ENCODE measurements around the gene PLEKHG4. TPM values are rescaled to one million over a fixed set of nuclear protein-coding genes. Genes with fewer than 3 reads are reported as not detected.

The PLEKHG4 gene
- total RNA-seq, 1 experiment from 2014 or later = 38.5 TPM

- TF ChIP-seq CTCF (IDR thresholded peaks at IDR 0.05 in 2 of 3, conservative IDR thresholded peaks at IDR 0.05 in 1 of 3; ENCODE audit: borderline replicate concordance in 1 of 3, insufficient read depth in 1 of 3, low read depth in 2 of 3, low read length in 2 of 3) (peak in 1 of 3 experiments; percentile 15; a peak in 1 of 6 replicates), SRF (IDR thresholded peaks at IDR 0.05; ENCODE audit: low read depth) (no peak)
- ATAC-seq (no peak), DNase-seq (ENCODE audit: low read depth, low spot score) (no peak)
- intact Hi-C loops (cut with micrococcal nuclease) = no loop called here
- Histone ChIP-seq H3K27ac (ENCODE audit: low read depth, low read length) (no peak overlapping the region), H3K36me3 (ENCODE audit: control insufficient read depth in 1 of 2, insufficient read depth in 2 of 2, low read length in 2 of 2) (no peaks in the 10 kb centered on the region), H2AFZ (ENCODE audit: low read depth, low read length, poor library complexity, severe bottlenecking) (no peak overlapping the region), H3K27me3 (ENCODE audit: insufficient read depth, low read length) (no peaks in the 10 kb centered on the region), H3K4me2 (ENCODE audit: low read length) (no peak overlapping the region), H4K20me1 (ENCODE audit: insufficient read depth) (no peaks in the 10 kb centered on the region), H3K9me2 (ENCODE audit: insufficient read depth) (no peaks in the 10 kb centered on the region), H3K79me2 (ENCODE audit: insufficient read depth, low read length) (no peaks in the 10 kb centered on the region), H3K9ac (ENCODE audit: low read length) (no peak overlapping the region), H3K4me3 (replicated peaks in 1 of 2; ENCODE audit: low read depth in 1 of 2, low read length in 2 of 2) (no peak overlapping the region), H3K4me1 (ENCODE audit: control insufficient read depth in 1 of 2, insufficient read depth in 2 of 2, low read length in 2 of 2) (peaks cover 0 to 6% of the 10 kb centered on the region in 2 experiments; a peak in 1 of 4 replicates), H3K9me3 (ENCODE audit: control insufficient read depth in 1 of 2, insufficient read depth in 1 of 2, low read depth in 1 of 2, low read length in 2 of 2) (no peaks in the 10 kb centered on the region; a peak in 1 of 4 replicates)
- POLR2A ChIA-PET = no interaction called here
- no TSS peak for BruUV-seq (replicated peaks)
- RAD21 ChIA-PET (ENCODE audit: low non-redundant PET in 1 of 2, low total read pairs in 2 of 2, uncharacterized antibody in 2 of 2, unreplicated experiment in 2 of 2) = no interaction called here
- CTCF ChIA-PET = no interaction called here
These were observed 26.1 kb downstream of the PLEKHG4 start for GRCh38 chr16:67305216-67306071.

GRCh38 chr16:67310561-67310960 lies 31.2 kb downstream of the PLEKHG4 start:
- Histone ChIP-seq H3K9me2 (ENCODE audit: insufficient read depth) (no peaks in the 10 kb centered on the region), H3K9ac (ENCODE audit: low read length) (no peak overlapping the region), H3K79me2 (ENCODE audit: insufficient read depth, low read length) (no peaks in the 10 kb centered on the region), H4K20me1 (ENCODE audit: insufficient read depth) (no peaks in the 10 kb centered on the region), H3K4me3 (replicated peaks in 1 of 2; ENCODE audit: low read depth in 1 of 2, low read length in 2 of 2) (no peak overlapping the region), H3K9me3 (ENCODE audit: control insufficient read depth in 1 of 2, insufficient read depth in 1 of 2, low read depth in 1 of 2, low read length in 2 of 2) (no peaks in the 10 kb centered on the region; a peak in 1 of 4 replicates), H3K27ac (ENCODE audit: low read depth, low read length) (no peak overlapping the region), H3K4me2 (ENCODE audit: low read length) (no peak overlapping the region), H2AFZ (ENCODE audit: low read depth, low read length, poor library complexity, severe bottlenecking) (no peak overlapping the region), H3K27me3 (ENCODE audit: insufficient read depth, low read length) (no peaks in the 10 kb centered on the region), H3K4me1 (ENCODE audit: control insufficient read depth in 1 of 2, insufficient read depth in 2 of 2, low read length in 2 of 2) (peaks cover 2 to 14% of the 10 kb centered on the region in 2 experiments; a peak in 3 of 4 replicates), H3K36me3 (ENCODE audit: control insufficient read depth in 1 of 2, insufficient read depth in 2 of 2, low read length in 2 of 2) (no peaks in the 10 kb centered on the region)
- POLR2A ChIA-PET = no interaction called here
- ATAC-seq = no peak
- CTCF ChIA-PET = no interaction called here
- TF ChIP-seq ELF1 (IDR thresholded peaks at IDR 0.05; ENCODE audit: borderline replicate concordance, low read depth) (no peak), POLR2AphosphoS5 (IDR thresholded peaks at IDR 0.05; ENCODE audit: low read depth, low read length) (no peak), SRF (IDR thresholded peaks at IDR 0.05; ENCODE audit: low read depth) (no peak), ZBTB33 (IDR thresholded peaks at IDR 0.05; ENCODE audit: extremely low read depth, insufficient replicate concordance, low read length) (no peak), EGR1 (IDR thresholded peaks at IDR 0.05; ENCODE audit: low read depth) (no peak), MAX (IDR thresholded peaks at IDR 0.05) (no peak), RAD21 (IDR thresholded peaks at IDR 0.05; ENCODE audit: low read depth) (no peak), ZFX (IDR thresholded peaks at IDR 0.05) (no peak)
- RAD21 ChIA-PET (ENCODE audit: low non-redundant PET in 1 of 2, low total read pairs in 2 of 2, uncharacterized antibody in 2 of 2, unreplicated experiment in 2 of 2) = no interaction called here
- no TSS peak for BruUV-seq (replicated peaks)
- no peak for DNase-seq (ENCODE audit: low read depth, low spot score)
- intact Hi-C loops (cut with micrococcal nuclease) = no loop called here

All from HCT116 (cell line).